Mesangial cell (primary cell): Measurements from ENCODE around the gene LIN7C. TPM values are rescaled to one million over a fixed set of nuclear protein-coding genes. Genes with fewer than 3 reads are reported as not detected.

Experiments used
- total RNA-seq: library from RNA; depleted of rRNA; stranded (reverse); fragments of >200 nt; gene quantifications from 2 replicates; pipeline ENCODE4 v1.2.3, GENCODE V29; 2015

Gene LIN7C
- 17.1 and 21.2 TPM in 2 replicates for total RNA-seq

GRCh38 chr11:27506200-27507182 lies at the start of gene LIN7C:
Gene LIN7C (minus strand): TSS chr11:27506769. CDS start chr11:27506752, 17 bp downstream.

GRCh38 chr11:27472398-27473016 lies 34.1 kb downstream of the LIN7C start, which contains the start of gene LGR4:
Gene LGR4 (minus strand): TSS chr11:27472790. CDS start chr11:27472302, 488 bp downstream.

Other genes with a start within 250 kb of the LIN7C start
- 1.4 and 3.6 TPM in 2 replicates for gene CCDC34, start 143.6 kb downstream of the LIN7C start, total RNA-seq
- gene LGR4, start 34.0 kb downstream of the LIN7C start, total RNA-seq: 27.2 and 41.5 TPM in 2 replicates
- gene BDNF, start 193.7 kb upstream of the LIN7C start, total RNA-seq: 6.5 and 14.7 TPM in 2 replicates